GM21529 (cell line): Measurements from ENCODE around the gene SYT6.

ENCODE experiments used
- ATAC-seq: cut with Tn5 transposase; IDR thresholded peaks from one replicate; pipeline ENCODE4 v1.9.1; 2021; ENCODE audit not compliant: unreplicated experiment

Gene SYT6, protein sequence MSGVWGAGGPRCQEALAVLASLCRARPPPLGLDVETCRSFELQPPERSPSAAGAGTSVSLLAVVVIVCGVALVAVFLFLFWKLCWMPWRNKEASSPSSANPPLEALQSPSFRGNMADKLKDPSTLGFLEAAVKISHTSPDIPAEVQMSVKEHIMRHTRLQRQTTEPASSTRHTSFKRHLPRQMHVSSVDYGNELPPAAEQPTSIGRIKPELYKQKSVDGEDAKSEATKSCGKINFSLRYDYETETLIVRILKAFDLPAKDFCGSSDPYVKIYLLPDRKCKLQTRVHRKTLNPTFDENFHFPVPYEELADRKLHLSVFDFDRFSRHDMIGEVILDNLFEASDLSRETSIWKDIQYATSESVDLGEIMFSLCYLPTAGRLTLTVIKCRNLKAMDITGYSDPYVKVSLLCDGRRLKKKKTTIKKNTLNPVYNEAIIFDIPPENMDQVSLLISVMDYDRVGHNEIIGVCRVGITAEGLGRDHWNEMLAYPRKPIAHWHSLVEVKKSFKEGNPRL

DNA sequence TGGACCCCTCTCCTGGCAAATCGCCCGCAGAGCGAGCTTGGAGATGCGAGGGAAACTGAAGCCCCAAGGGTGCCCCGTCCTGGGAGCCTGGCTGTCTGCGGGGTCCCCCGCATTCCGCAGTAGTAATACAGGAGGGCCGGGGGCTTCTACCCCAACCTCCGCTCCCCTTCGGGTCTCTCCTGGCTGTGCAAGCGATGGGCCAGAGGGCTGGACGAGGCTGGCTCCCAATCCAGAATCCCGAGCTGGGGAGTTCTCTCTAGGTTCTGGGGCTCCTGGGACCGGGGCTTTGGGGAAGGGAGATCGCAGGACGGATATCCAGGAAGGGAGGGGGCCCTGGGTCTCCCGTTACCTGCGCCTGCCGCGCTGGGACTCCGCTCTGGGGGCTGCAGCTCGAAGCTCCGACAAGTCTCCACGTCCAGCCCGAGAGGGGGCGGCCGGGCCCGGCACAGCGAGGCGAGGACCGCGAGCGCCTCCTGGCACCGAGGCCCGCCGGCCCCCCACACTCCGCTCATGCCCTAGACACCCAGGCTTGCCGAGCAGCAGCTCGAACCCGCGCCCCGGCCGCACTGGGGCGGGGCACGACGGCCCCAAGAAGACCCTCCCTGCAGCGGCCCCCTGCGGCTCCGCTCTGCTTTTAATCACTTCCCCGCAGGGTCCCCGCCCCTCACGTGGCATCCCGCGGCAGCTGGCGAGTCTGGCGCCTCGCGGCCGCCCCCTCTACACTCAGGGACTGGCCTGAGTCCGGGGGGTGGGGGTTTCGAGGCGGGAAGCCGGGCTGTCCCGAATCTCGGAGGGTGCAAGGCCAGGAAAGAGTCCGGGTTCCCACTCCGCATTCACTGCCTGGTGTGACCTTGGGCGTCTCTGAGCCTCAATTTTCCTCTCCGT is at the start of gene SYT6:
Gene SYT6, minus strand, starts transcription at position 609 of the 885 bp plus-strand sequence. Its CDS starts 97 bp downstream, at position 512.
- ATAC-seq: no peak

DNA sequence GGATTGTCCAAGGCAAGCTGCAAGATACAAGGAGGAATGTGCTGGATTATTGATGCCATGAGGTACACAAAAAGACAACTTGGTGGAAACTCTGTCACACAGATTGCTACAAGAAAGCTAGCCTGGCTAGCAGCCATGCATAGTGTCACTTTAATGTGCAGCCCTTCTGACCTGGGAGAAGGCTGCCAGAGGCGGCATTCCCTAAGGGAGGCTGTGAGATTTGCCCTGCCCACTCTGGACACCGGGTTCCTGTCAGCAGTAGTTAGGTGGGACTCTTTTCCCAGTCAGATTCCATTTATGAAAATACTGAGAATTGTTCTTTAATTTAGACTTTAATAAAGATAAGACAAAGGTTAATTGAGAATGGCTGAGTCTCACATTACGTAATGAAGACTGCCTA is 47.8 kb upstream of the SYT6 start:
- no peak for ATAC-seq

DNA sequence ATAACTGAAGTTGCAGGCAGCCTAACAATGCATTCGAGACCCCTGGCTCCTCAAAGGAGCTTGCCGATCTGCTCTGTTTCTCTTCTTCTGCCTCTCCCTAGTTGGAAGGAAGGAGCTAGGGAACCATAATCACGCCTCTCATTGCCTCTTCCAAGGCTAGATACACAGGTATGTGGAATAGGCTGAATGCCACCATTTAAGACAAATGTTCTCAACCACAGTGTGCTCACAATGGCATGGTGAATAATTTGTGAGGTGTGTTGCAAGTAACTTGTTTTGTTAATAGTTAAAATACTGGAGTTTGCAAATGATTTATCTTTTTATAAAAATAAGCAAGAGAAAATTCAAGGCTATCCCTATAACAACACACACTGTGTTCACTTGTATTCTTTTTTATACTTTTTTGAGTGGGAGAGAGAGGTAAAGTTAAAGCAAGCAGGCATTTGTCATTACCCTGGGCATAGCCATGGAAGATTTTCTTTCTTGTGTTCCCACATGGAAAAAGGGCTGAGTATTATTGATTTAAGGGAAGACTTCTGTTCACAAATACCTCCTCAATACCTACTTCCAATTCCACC is 45.4 kb upstream of the SYT6 start:
- ATAC-seq: no peak

DNA sequence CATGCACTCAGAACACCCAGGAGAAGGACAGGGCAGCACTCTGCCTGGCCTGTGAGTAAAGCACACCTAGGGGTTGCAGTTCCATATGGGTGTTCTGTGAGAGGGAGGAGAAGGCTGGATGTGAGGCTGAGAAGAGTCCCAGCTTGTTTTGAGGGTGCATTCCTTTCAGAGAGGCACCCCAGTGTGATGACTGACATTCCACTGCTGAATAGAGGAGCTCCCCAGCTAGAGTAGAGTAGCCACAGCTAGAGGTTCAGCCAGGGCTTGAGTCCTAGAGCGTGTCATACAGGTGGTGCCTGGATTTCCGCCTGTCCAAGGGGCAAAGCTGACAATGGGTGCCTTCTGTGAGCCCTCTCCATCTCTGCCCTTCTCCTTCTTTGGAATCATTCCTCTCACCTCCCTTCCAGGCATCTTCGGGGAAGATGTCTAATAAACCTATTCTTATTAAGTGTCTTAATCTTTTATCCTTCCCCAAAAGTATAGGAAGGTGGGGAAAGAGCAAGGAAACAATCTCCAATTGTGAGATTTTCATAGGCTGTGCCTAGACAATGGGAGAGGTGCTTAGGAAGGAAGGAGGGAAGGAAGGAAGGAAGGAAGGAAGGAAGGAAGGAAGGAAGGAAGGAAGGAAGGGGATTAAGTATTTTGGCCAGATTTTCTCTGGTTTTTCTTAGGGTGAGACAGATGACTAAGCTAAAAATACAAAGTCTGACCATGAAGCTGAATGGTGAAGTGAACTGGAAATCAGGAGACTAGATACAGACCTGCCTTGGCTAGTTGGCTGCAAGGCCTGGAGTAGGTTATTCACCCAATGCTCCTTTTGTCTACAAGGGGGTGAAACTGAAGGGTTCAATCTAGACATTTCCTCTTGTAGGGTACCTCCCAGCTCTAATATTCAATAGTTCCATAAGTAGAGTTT is 43.6 kb upstream of the SYT6 start:
- no peak for ATAC-seq

DNA sequence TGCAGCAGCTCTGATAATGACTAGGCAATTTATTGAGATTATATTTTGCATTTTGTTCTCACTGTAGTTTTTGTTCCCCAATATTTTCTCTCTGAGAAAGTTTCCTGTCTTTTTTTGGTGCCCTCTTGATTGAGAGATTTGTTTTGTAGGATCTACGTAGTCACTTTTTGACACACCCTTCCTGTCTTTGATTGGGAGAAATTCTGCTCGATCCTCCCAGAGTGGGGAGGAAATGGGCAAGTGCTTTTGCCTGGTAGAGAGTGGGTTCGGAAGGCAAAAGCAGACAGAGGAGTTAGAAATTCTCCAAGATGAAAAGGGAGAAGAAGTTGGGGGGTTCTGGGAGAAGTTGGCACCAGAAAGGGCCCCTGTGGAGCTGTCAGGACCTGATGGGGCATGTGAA is 42.1 kb upstream of the SYT6 start:
- no peak for ATAC-seq

DNA sequence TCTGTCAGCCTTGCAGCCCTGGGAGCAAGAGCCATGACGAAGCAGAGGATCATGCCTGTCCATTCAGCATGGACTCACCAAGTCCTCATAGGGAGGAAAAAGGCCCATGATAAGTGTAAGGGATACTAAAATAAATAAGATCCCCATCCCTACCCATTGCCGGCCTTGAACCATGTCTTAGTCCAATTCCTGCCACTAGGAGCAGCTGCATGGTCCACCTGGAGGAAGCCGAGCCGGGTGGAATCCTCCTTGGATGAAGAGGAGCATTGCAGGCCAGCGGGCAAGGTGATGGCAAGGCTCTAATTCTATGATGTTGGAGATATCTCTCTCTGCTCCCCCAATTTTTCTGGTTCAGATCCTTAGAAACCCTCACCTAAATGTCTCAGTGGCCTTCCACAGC is 38.7 kb upstream of the SYT6 start:
- no peak for ATAC-seq

DNA sequence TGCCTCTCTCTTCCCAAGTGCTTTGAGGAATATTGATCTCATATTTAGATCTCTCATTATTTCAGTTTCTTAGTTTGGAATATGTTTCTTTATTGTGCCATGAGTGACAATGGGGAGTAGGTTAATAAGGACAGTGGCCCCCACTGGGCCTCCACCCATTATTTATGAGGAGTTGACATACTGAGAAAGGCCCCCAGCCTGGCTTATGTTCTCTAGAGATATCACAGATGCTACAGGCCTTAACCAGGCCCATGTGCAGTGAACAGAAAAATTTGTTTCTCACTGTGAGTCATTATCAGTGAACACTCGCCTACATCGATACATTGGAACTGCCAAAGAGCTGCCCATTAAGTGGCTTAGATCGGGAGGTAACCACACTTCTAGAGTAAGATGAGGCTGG is 35.7 kb upstream of the SYT6 start:
- ATAC-seq: no peak

DNA sequence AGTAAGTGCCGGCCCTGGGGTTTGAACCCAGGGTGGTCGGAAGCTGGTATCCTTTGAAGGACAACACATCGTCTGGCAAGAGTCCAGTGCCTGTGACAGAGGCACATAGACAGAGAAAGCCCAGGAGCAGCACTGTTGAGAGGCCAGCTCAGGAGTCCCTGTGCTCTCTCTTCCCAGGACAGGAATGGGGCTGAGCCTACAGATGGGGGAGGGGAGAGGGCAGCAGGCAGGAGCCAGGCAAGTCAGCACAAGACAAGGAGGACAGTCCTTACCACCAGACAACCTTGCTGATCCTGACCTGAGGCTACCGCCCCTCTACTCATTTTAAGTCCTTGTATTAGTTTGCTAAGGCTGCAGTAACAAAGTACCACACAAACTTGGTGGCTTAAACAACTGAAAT is 27.7 kb upstream of the SYT6 start:
- ATAC-seq: no peak

DNA sequence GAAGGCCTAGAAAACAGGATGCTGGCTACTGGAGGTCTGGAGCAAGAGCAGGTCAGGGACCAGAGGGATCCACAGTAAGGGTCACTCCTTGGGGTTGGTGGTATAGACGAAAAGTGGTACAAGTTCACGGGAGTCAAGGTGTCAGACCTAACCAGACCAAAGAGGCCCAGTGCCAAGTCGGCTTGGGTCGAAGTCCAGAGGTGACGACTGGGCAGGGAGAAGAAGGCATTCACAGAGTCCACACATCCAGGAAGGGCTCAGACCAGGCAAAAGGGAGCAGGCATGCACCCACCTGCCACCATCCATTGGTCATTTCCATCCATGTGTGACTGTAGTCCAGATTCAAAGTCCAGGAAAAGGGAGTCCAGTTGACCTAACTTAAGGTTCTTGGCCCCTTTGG is 27.1 kb upstream of the SYT6 start:
- no peak for ATAC-seq

DNA sequence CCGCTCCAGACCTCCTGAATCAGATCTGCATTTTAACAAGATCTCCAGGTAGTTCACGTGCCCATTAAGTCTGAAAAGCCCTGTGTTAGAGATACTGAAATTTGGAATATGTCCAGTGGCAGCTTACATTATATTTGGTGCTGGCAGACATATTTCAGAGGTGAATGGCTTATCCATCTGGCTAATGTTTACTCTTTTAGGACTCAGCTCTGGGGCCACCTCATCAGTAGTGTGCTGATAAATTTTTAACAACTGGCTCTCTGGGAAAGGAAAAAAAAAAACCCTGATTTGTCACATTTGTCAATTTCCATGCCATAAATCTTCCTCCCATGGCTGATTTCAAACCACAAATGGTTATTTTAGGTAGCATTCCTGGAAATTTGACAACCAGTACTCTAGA is 25.3 kb upstream of the SYT6 start:
- ATAC-seq: no peak

DNA sequence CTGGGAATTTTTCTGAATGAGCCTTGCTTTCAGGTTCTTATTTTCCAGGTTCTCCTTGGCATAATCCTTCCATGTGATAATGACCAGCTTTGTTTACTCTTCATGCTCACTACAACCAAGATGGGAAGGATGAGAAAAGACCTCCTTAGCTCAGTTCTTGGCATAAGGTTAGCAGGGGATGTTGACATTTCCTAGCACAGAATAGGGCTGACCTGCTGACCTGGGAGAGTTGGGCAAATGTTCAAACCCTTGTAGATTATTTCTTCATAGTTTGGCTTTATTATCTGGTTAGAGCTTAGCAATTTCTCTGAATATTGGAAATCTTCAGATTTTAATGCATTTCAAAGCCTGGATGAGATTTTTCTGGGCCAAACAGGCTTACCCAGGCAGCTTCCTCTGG is 23.6 kb upstream of the SYT6 start:
- no peak for ATAC-seq

DNA sequence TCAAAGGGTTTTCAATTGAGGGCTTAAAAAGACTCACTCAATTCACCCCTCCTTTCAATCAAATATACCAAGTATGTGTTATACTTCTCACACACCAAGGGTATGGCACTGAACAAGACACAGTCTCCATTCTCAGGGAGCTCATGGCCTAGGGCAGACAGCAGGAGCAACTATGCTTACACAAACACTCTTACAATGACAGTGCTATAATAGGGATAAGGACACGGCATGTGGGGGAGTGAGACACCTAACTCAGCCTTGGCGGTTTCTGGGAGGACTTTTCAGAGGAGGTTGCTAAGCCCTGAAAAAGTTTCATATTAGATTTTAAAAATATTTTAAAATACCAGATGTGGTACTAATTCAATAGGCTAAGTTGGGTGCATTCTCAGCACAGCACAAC is 22.7 kb upstream of the SYT6 start:
- no peak for ATAC-seq

DNA sequence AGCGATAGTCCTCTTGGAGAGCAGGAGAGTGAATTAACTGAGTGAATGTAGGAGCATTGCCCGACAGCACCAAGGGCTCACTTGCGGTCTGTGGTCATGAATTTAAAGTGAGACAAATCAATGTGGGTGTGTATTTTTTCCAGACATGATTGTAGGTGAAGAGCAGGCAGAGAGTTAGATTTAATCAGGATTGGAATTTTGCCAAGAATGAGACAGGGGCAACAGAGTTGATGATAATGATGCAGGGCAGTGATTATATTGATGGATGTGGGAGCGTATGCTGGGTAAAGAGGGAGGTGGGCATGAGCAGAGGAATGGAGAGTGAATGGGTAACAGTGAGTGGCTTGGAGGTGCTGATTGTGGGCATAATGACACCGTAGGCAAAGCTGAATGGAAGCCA is 20.0 kb upstream of the SYT6 start:
- ATAC-seq: no peak

DNA sequence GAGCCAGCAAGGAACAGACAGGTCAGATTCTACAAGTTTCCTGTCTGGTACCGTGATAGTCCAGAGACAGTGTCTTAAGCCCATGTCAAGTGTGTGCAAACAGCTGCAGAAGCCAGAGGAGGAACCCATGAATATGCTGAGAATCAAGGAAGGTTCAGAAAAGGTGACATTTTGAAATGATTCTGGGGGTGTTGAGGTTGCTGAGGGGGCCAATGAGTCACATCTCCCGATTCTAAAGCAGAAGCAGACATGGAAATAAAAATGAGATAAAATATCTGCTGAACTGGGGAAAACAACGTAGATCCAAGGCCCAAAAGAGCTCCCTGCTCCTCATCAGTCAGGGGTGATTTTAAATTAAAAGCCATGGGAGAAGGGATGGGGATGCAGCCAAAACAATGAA is 15.8 kb upstream of the SYT6 start:
- ATAC-seq: no peak

DNA sequence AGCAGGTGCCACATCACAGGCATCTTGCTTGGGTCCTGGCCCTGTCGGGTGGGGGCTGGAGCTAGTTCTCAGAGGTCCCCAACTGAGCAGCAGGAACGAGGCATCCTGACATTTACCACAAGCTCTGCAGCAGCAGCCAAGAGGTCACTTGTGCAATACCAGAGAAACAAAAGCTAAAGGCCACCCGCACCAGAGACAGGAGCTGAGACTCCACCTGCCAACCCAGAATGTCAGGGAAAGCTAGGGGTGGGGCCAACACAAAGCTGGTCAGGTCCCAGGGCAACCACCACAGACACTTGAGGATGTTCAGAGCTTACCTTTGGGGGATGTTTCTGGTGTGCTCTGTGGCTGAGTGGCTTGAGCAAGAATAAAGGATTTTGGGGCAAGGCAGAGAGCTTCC is 13.6 kb upstream of the SYT6 start:
- ATAC-seq: no peak

DNA sequence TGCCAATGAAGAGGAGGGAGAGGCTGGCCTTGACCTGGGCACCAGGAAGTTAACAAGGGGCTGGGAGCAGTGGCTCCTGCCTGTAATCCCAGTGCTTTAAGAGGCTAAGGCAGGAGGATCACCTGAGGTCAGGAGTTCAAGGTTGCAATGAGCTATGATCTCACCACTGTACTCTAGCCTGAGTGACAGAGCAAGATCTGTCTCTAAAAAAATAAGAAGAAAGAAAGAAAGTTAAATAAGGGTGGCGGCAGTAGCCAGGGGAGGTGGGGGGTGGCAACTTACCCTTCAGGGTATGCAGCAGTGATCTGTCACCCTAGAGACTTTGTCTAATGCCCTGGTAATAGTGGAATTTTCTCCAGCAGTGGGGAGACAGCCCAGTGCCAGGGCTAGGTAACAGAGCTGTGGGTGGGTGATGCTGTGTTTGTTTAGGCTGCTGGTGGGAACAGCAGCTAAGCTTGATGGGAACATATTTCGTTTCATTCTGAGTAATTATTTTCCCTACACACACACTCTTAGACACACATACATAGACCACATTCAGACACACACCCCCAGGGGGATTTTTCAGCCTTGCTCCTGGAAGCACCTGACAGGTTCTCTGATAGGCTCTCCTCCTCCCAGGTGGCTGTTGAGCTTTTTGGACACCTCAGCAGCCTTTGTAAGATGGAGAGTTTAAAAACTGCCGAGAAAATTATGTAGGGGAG is 11.3 kb upstream of the SYT6 start:
- ATAC-seq: no peak

DNA sequence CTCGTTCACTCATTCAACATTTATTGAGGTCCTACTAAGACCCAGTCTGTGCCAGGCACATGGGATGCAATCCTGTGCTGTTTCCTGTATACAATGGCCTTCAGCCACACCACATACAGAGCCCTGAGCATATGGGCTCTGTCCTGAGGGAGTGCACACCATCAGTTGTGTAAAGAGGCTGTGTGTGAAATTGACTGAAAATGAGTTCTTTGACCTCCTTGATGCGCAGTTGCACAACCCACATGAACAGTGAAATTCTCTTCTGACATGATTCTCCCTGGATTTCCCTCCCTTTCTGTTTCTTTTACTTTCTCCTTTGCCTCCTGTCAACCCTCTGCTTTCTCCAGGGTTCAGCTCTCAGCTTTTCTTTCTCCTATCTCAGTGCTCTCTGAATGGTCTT is 6.3 kb upstream of the SYT6 start:
- ATAC-seq: no peak

DNA sequence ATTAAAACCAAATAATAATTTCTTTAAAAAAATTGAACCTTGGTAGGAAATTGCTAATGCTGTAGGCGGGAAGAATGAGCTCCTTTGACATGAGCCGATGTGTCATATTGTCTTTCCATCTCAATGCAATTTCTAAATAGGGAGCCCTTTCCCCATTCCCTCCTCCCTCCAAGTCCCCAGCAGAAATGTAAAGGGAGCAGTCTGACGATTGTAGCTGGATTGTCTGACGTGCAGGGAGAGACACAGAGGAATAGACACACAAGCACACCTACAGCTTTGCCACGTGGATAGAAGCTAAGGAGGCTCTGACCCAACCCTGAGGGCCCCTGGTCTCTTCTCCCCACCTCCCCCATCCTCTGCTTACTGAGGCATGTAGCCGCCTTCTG is 3.6 kb upstream of the SYT6 start:
- no peak for ATAC-seq

DNA sequence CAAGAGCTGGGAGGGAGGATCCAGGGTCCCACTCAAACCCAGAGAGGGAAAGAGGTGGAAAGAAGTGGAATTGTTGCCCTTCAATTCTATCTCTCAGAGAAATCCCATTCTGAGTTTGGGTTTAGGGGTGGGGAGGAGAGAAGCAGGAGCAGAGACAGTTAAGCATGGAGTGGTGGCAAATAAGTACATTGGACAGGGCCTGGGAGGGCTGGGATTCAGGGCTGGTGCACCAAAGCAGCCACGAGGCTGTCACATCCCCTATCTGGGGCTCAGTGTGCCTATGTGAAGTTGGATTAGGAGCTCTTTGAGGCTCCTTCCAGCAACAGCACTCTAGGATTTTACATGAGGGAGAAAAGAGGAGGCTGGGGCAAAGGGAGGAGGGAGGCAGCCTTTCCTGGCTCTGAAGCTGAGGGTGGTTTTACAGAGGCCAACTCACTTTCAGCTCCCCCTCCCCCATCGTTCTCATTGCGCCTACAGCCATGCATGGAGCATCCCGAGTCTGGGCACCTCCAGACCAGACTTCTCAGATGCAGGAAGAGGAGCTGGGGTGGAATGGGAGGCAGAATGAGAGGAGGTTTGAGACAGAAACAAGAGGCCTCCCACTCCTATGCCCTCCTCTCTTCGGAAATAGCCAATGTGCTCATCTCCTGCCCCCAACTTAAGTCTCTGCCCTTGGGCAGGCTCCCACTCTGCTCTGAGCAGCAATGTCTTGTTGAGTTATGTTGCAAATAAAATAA is 3.0 kb upstream of the SYT6 start:
- ATAC-seq: no peak
